AG09319 (cell line): ENCODE results near the gene PRLHR.

Experiments
- DNase-seq: peaks from one replicate; pipeline ENCODE4 v3.0.0-alpha.2; 2010; ENCODE audit warnings: low read depth; ENCODE audit errors: extremely low read depth
- TF ChIP-seq, protein P1 (sequence below): IDR thresholded peaks from 2 replicates; pipeline ENCODE4 v1.5.1; 2011; ENCODE audit warnings: low read depth, mild to moderate bottlenecking, inconsistent platforms, low read length, moderate library complexity

PRLHR gene

DNA sequence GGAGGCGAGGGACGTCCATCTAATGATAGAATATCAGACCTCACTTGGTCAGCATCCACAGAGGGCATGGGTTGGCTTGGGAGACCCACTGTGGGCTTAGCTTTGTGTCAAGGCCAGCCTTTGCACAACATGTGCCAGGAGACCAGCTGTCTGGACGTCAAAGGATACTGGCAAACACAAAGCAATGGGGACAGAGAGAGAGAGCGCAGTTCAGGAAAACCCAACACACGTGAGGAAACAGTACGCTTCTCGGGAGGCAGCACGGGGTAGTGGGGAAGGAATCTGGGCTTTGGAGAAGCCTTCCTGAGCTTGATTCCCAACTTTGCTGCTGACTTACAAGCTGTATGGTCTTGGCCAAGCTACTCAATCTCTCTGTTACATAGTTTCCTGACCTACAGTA is 14.7 kb downstream of the PRLHR start:
- DNase-seq, result no peak
- TF ChIP-seq, protein P1, sequence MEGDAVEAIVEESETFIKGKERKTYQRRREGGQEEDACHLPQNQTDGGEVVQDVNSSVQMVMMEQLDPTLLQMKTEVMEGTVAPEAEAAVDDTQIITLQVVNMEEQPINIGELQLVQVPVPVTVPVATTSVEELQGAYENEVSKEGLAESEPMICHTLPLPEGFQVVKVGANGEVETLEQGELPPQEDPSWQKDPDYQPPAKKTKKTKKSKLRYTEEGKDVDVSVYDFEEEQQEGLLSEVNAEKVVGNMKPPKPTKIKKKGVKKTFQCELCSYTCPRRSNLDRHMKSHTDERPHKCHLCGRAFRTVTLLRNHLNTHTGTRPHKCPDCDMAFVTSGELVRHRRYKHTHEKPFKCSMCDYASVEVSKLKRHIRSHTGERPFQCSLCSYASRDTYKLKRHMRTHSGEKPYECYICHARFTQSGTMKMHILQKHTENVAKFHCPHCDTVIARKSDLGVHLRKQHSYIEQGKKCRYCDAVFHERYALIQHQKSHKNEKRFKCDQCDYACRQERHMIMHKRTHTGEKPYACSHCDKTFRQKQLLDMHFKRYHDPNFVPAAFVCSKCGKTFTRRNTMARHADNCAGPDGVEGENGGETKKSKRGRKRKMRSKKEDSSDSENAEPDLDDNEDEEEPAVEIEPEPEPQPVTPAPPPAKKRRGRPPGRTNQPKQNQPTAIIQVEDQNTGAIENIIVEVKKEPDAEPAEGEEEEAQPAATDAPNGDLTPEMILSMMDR, result no peak

DNA sequence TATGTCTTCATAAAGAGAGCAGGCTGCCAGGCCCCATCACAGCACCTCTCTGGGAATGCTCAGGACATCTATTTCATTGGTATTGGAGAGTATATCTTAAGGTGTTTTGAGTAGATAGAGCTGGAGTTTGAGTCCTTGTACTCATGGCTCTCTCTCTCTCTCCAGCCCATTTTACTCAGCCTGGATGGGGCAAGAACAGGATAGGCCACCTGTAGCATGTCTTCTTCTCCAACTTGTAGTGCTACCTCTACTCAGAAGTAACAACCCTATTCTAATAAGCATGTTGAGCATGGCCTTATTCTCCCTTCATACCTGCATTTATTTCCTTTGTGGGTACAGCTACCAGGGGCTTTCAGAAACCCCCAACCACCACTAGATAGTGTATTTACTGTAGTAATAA is 21.9 kb downstream of the PRLHR start:
- TF ChIP-seq, protein P1, result no peak
- DNase-seq, result no peak

DNA sequence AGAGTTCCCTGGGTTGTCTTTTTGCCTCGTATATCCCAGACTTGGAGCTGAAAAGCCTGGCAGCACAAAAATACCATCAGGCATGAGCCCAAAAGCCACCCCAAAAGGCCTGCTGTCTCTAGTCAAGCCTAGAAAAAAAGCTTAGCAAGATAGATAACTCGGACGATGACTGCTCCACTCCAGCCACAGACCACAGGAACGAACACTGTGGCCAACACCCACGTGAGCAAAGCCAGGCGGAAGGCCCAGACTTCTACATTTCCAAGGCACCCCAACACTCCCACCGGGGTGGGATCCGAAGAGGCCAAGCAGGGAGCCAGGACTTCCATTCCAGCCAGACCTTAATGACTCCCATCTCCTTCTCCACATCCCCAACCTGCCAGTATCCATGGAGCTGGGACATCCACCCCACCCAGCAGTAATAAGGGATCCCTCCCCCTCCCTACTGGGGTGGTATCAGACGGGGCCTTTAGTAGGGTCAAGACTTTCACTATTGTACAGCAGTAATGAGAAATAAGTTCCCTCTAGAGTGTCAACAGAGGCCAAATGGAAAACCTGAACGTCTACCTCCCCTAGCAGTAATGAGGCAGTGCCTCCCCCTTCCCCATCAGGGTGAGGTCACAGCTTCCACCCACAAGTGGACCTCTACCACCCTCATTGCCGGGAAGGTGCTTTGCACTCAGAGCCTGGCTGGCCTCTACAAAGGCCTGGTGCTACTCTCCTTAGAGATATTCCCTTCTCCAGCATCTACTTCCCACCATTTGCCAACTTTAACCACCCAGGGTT is 23.0 kb downstream of the PRLHR start:
- TF ChIP-seq, protein P1, result no peak
- DNase-seq, result no peak

DNA sequence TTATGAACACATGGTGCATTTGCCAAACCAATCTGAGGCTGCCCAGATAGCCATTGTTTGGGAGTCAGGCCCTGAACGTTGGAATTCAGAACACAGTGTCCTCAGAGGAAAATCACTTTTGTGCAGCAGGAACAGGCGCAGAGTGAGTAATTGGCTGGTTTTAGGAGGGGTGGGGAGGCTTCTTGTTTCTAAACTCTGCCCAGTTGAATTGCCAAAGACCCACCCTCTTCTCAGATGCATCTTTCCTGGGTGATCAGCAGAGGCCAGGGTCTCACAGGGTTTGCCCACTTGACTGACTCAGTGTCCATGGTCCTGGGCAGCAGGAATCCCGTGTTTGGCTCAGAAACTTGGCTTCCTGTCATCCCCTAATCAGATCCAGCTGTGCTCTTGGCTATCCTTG is 24.3 kb downstream of the PRLHR start:
- TF ChIP-seq, protein P1, result no peak
- DNase-seq, result peak; percentile 39

DNA sequence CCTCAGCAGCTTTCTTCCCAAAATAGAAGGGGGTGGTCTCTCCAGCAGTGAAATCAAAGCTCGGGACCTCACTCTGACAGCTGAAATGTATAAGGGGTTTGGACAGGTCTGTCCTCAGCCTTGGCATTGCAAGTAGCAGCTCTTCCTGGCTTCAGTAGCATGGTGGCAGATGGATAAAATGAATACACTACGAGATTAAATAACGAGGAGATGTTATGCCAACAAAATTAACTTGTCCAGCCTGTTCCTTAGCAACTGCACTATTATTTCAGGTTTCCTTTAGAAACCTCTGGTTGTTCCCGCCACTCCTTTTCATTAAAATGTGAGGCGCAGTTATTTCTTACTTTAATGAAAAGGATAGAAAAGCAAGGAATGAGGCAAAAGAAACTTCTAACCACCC is 24.9 kb downstream of the PRLHR start:
- DNase-seq, result no peak
- TF ChIP-seq, protein P1, result no peak

DNA sequence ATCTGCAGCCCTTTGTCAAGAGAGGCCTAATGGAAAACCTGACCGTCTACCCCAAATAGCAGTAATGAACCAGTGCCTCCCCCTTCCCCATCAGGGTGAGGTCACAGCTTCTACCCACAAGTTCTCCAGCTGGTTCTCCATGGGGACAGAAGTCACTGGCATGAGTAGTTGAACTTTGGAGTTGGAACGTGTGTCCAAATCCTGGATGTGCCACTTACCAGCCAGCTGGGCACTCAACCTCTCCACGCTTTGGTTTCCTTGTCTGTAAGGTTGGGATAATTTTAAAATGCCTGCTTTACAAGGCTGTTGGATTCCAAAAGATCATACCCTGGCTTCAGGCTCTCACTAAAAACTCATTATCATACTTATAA is 25.6 kb downstream of the PRLHR start:
- TF ChIP-seq, protein P1, result no peak
- no peak for DNase-seq

DNA sequence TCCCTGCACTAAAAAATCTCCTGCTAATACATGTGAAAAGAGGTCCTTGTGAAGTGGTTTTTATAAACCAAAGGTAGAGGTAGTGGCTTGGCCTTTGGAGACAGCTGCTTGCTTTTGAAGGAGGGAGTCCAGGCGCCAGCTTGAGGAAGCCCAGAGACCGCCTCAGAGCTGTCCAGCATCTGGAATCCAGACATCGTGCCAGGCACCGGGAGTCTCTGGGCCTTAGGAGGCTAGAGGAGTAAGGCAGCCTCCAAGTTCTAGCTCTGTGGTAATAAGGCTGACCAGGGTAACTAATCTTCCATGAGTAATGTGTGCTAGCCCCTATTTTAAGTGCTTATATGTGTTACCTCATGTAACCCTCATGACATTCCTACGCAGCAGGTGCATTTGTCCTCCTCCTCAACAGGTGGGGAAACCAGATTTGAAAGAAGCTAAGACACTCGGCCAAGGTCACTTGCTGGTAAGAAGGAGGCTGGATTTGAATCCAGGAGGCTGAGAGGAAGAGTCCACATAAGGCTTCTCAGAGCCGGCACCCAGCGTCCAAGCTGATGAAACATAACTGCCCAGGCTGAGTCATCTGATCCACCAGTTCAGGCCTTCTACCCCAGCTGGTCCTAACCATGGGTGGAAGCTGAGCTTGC is 26.1 kb downstream of the PRLHR start:
- DNase-seq, result no peak
- TF ChIP-seq, protein P1, result no peak
